GM18498 (cell line): Measurements from ENCODE around the gene OR13J1.

Experiments
- ATAC-seq: cut with Tn5 transposase; IDR thresholded peaks from one replicate; pipeline ENCODE4 v1.9.1; 2021; ENCODE audit warnings: mild to moderate bottlenecking, moderate library complexity; ENCODE audit not compliant: unreplicated experiment

The OR13J1 gene

GRCh38 chr9:35859990-35860339 is 10.2 kb downstream of the OR13J1 start:
- no peak for ATAC-seq

- no peak for ATAC-seq
These were observed 10.8 kb downstream of the OR13J1 start for GRCh38 chr9:35859310-35859989.

GRCh38 chr9:35858458-35858857 is 11.7 kb downstream of the OR13J1 start:
- no peak for ATAC-seq

- no peak for ATAC-seq
These were observed 13.3 kb downstream of the OR13J1 start for GRCh38 chr9:35856882-35857281.

- ATAC-seq: no peak
These were observed 14.0 kb downstream of the OR13J1 start for GRCh38 chr9:35856206-35856605.

GRCh38 chr9:35854091-35854762 is 16.0 kb downstream of the OR13J1 start:
- no peak for ATAC-seq

- no peak for ATAC-seq
These were observed 17.0 kb downstream of the OR13J1 start for GRCh38 chr9:35852876-35853865.

GRCh38 chr9:35852267-35852815 is 17.9 kb downstream of the OR13J1 start:
- ATAC-seq: no peak

GRCh38 chr9:35847792-35848572 is 22.2 kb downstream of the OR13J1 start:
- peak; percentile 98 for ATAC-seq

- ATAC-seq: no peak
These were observed 24.1 kb downstream of the OR13J1 start for GRCh38 chr9:35845824-35846771.

- ATAC-seq: no peak
These were observed 25.5 kb downstream of the OR13J1 start for GRCh38 chr9:35844628-35845270.

GRCh38 chr9:35842795-35843194 is 27.4 kb downstream of the OR13J1 start:
- ATAC-seq: peak; percentile 67

GRCh38 chr9:35842020-35842745 is 28.0 kb downstream of the OR13J1 start:
- peak; percentile 12 for ATAC-seq

- no peak for ATAC-seq
These were observed 28.6 kb downstream of the OR13J1 start for GRCh38 chr9:35841645-35841900.

- no peak for ATAC-seq
These were observed 29.1 kb downstream of the OR13J1 start for GRCh38 chr9:35840881-35841644.

GRCh38 chr9:35839926-35840325 is 30.3 kb downstream of the OR13J1 start:
- ATAC-seq: no peak

- no peak for ATAC-seq
These were observed 33.6 kb downstream of the OR13J1 start for GRCh38 chr9:35836595-35836994.

- ATAC-seq: no peak
These were observed 34.4 kb downstream of the OR13J1 start for GRCh38 chr9:35835766-35836165.
